ENCODE measurements around the gene FETUB. TPM values are rescaled to one million over a fixed set of nuclear protein-coding genes. Genes with fewer than 3 reads are reported as not detected.

The FETUB gene, protein sequence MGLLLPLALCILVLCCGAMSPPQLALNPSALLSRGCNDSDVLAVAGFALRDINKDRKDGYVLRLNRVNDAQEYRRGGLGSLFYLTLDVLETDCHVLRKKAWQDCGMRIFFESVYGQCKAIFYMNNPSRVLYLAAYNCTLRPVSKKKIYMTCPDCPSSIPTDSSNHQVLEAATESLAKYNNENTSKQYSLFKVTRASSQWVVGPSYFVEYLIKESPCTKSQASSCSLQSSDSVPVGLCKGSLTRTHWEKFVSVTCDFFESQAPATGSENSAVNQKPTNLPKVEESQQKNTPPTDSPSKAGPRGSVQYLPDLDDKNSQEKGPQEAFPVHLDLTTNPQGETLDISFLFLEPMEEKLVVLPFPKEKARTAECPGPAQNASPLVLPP
- total RNA-seq, result not detected

GRCh38 chr3:186639778-186640472 is at the start of gene FETUB:
Gene FETUB (plus strand): TSS chr3:186640399. CDS start chr3:186640461, 62 bp downstream.
- no peaks in the 10 kb centered on the region for H3K36me3 Mint-ChIP-seq (ENCODE audit: low read depth)
- H3K27ac Mint-ChIP-seq, result no peak within 1 kb of the TSS
- H3K4me3 Mint-ChIP-seq, result no peak within 1 kb of the TSS
- ATAC-seq (no peak), DNase-seq (no peak)
- POLR2A ChIA-PET, result no interaction called here
- peaks cover 8% of the 10 kb centered on the region for H3K27me3 Mint-ChIP-seq (ENCODE audit: low read depth)
- peaks cover 15% of the 10 kb centered on the region for H3K4me1 Mint-ChIP-seq (ENCODE audit: low read depth)
- CTCF ChIA-PET, result interaction anchor here (6.3 kb wide), 1 partner anchor 24 kb away, joined by 45 read pairs; no protein-coding TSS in a partner anchor
- no peaks in the 10 kb centered on the region for H3K9me3 Mint-ChIP-seq (ENCODE audit: insufficient read depth)

DNA sequence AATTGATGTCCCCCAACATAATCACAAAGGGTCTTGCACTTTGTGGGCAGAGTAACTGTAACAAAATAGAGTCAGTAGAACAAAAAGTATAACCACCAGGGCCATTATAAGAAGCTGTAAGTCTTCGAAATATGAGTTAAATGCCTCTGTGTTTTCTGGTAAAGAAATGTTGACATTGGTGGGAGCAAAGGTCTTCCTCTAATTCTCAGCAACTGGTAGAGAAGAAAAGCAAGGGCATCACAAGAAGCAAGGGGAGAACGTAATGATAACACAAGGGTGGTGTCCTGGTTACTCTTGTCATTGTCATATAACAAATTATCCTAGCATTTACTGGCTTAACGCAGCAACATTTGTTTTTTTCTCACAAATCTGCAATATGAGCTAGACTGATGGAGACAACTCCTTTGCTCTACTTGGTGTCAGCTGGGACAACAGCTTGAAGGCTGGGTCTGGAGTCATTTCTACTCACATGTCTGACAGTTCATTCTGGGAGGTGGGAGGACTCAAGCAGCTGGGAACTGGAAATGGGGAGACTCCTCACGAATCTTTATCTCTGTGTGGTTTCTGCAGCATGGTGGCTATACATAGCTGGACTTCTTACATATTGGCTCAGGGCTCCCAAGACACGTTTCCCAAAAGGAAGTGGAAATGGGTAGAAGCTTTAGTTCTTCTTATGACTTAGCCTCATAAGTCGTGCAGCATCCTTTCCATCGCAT is 49.5 kb upstream of the FETUB start:
- peaks cover 16% of the 10 kb centered on the region for H3K4me1 Mint-ChIP-seq (ENCODE audit: low read depth)
- ChIA-PET CTCF (interaction anchor here (0.8 to 6.5 kb wide), 5 partner anchors 19 to 648 kb away, joined by 3 to 87 read pairs (median 4); partner anchors contain the start of gene AHSG), POLR2A (interaction anchor here (0.6 to 0.9 kb wide), 3 partner anchors 20 to 193 kb away, joined by 3 read pairs; partner anchors contain the start of genes DNAJB11 and EIF4A2)
- DNase-seq (no peak), ATAC-seq (no peak)
- no peak overlapping the region for H3K4me3 Mint-ChIP-seq
- peaks cover 4% of the 10 kb centered on the region for H3K27me3 Mint-ChIP-seq (ENCODE audit: low read depth)
- H3K27ac Mint-ChIP-seq, result no peak overlapping the region
- peaks cover 2% of the 10 kb centered on the region for H3K36me3 Mint-ChIP-seq (ENCODE audit: low read depth)
- H3K9me3 Mint-ChIP-seq (ENCODE audit: insufficient read depth), result no peaks in the 10 kb centered on the region

- Mint-ChIP-seq H3K36me3 (ENCODE audit: low read depth) (peaks cover 2% of the 10 kb centered on the region), H3K4me3 (no peak overlapping the region), H3K27me3 (ENCODE audit: low read depth) (peaks cover 4% of the 10 kb centered on the region), H3K4me1 (ENCODE audit: low read depth) (peaks cover 16% of the 10 kb centered on the region), H3K27ac (no peak overlapping the region), H3K9me3 (ENCODE audit: insufficient read depth) (no peaks in the 10 kb centered on the region)
- DNase-seq (no peak), ATAC-seq (no peak)
- CTCF ChIA-PET, result interaction anchor here (1.2 to 6.5 kb wide), 2 partner anchors 23 to 649 kb away, joined by 3 to 87 read pairs; partner anchors contain the start of gene AHSG
- POLR2A ChIA-PET, result no interaction called here
These were observed 47.5 kb upstream of the FETUB start for GRCh38 chr3:186592682-186593081.

DNA sequence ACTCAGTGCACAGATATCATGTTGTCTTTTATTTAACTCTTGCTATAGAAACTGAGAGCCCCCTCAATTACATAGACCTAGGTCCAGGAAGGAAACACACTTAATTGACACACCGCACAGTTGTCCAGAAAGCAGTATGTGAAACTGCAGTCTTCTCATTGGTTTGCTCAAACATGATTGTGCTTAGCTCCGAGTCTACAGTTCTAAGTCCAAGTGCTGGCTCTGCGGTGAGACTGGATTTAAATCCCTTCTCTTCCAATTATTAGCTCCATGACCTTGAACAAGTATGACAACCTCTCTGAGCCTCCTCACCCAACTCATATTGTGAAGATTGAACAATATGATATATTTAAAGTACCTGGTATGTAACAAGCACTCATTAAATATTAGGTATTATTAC is 46.3 kb upstream of the FETUB start:
- POLR2A ChIA-PET, result no interaction called here
- no peaks in the 10 kb centered on the region for H3K36me3 Mint-ChIP-seq (ENCODE audit: low read depth)
- no peaks in the 10 kb centered on the region for H3K9me3 Mint-ChIP-seq (ENCODE audit: insufficient read depth)
- no peak overlapping the region for H3K27ac Mint-ChIP-seq
- no peak overlapping the region for H3K4me3 Mint-ChIP-seq
- DNase-seq (no peak), ATAC-seq (no peak)
- CTCF ChIA-PET, result interaction anchor here (6.5 kb wide), 1 partner anchor 22 kb away, joined by 87 read pairs; the partner anchor contains the start of gene AHSG
- peaks cover 4% of the 10 kb centered on the region for H3K27me3 Mint-ChIP-seq (ENCODE audit: low read depth)
- peaks cover 11% of the 10 kb centered on the region for H3K4me1 Mint-ChIP-seq (ENCODE audit: low read depth)

DNA sequence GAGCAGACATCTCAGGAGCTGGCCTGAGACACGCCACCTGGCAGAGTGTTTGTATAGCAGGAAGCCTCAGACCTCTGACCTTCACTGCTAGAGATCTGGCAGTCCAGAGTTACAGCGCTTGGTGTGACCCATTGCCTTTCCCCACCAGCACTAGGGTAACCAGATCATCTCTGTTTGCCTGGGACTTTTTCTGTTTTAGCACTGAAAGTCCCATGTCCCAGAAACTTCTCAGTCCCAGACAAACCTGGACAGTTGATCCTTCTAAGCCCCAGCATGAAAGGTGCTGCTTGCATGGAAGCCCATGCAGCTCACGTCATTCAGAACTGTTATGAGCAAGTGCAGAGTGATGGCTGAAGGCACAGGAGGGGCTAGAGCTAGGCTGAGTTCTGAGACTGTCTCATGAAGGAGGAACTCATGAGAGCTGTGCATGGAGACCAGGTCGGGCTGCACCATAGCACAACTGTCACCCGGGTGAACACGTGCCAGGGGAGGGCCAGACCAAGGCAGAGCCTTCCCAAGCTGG is 45.5 kb upstream of the FETUB start:
- ATAC-seq, result no peak
- Mint-ChIP-seq H3K27ac (no peak overlapping the region), H3K27me3 (ENCODE audit: low read depth) (peaks cover 4% of the 10 kb centered on the region), H3K4me1 (ENCODE audit: low read depth) (peaks cover 7% of the 10 kb centered on the region), H3K9me3 (ENCODE audit: insufficient read depth) (no peaks in the 10 kb centered on the region), H3K36me3 (ENCODE audit: low read depth) (no peaks in the 10 kb centered on the region), H3K4me3 (no peak overlapping the region)
- POLR2A ChIA-PET, result no interaction called here
- CTCF ChIA-PET, result interaction anchor here (6.5 kb wide), 1 partner anchor 21 kb away, joined by 87 read pairs; the partner anchor contains the start of gene AHSG
- DNase-seq, result no peak

- no peaks in the 10 kb centered on the region for H3K4me1 Mint-ChIP-seq (ENCODE audit: low read depth)
- ChIA-PET POLR2A (interaction anchor here (0.7 kb wide), 1 partner anchor 187 kb away, joined by 3 read pairs; the partner anchor contains the start of gene EIF4A2), CTCF (interaction anchor here (0.9 to 1.8 kb wide), 4 partner anchors 18 to 225 kb away, joined by 3 to 10 read pairs (median 4); no protein-coding TSS in a partner anchor)
- DNase-seq (no peak), ATAC-seq (no peak)
- H3K27ac Mint-ChIP-seq, result no peak overlapping the region
- H3K9me3 Mint-ChIP-seq (ENCODE audit: insufficient read depth), result no peaks in the 10 kb centered on the region
- no peak overlapping the region for H3K4me3 Mint-ChIP-seq
- H3K36me3 Mint-ChIP-seq (ENCODE audit: low read depth), result no peaks in the 10 kb centered on the region
- H3K27me3 Mint-ChIP-seq (ENCODE audit: low read depth), result peaks cover 4% of the 10 kb centered on the region
These were observed 43.5 kb upstream of the FETUB start for GRCh38 chr3:186596568-186597287.

DNA sequence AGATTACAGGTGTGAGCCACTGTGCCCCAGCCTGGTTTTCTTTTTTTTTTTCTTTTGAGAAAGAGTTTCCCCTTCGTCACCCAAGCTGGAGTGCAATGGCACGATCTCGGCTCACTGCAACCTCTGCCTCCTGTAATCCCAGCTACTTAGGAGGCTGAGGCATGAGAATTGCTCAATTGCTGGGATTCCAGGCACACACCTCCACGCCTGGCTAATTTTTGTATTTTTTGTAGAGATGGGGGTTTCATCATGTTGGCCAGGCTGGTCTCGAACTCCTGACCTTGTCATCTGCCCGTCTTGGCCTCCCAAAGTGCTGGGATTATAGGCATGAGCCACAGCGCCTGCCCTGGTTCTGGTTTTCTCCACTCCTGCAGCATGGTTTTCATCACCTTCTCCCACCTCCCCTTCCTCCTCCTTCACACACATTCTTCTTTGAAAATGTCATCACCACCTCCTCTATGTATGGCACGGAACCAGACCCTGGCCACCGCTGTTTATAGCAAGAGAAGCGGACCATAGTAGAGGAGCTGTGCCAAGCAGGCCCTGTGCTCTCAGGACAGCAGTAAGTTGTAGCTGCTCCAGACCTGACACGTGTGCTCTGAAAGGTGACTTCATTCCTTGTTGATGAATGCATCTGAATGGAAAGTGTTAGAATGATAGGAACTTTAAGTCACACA is 42.0 kb upstream of the FETUB start:
- H3K27ac Mint-ChIP-seq, result no peak overlapping the region
- H3K9me3 Mint-ChIP-seq (ENCODE audit: insufficient read depth), result no peaks in the 10 kb centered on the region
- no peaks in the 10 kb centered on the region for H3K36me3 Mint-ChIP-seq (ENCODE audit: low read depth)
- H3K4me3 Mint-ChIP-seq, result no peak overlapping the region
- H3K27me3 Mint-ChIP-seq (ENCODE audit: low read depth), result peaks cover 3% of the 10 kb centered on the region
- DNase-seq, result no peak
- H3K4me1 Mint-ChIP-seq (ENCODE audit: low read depth), result no peaks in the 10 kb centered on the region
- ATAC-seq, result no peak
- ChIA-PET POLR2A (no interaction called here), CTCF (interaction anchor here (1.1 kb wide), 1 partner anchor 17 kb away, joined by 3 read pairs; no protein-coding TSS in a partner anchor)

- POLR2A ChIA-PET, result no interaction called here
- ATAC-seq (no peak), DNase-seq (no peak)
- Mint-ChIP-seq H3K36me3 (ENCODE audit: low read depth) (no peaks in the 10 kb centered on the region), H3K27ac (no peak overlapping the region), H3K4me3 (no peak overlapping the region), H3K4me1 (ENCODE audit: low read depth) (no peaks in the 10 kb centered on the region), H3K9me3 (ENCODE audit: insufficient read depth) (no peaks in the 10 kb centered on the region), H3K27me3 (ENCODE audit: low read depth) (peaks cover 2% of the 10 kb centered on the region)
- CTCF ChIA-PET, result interaction anchor here (1.1 kb wide), 1 partner anchor 16 kb away, joined by 3 read pairs; no protein-coding TSS in a partner anchor
These were observed 41.4 kb upstream of the FETUB start for GRCh38 chr3:186598794-186599141.

- no peak overlapping the region for H3K27ac Mint-ChIP-seq
- H3K9me3 Mint-ChIP-seq (ENCODE audit: insufficient read depth), result no peaks in the 10 kb centered on the region
- CTCF ChIA-PET, result interaction anchor here (1.1 to 2.9 kb wide), 3 partner anchors 16 to 59 kb away, joined by 3 to 13 read pairs (median 4); no protein-coding TSS in a partner anchor
- H3K36me3 Mint-ChIP-seq (ENCODE audit: low read depth), result no peaks in the 10 kb centered on the region
- H3K27me3 Mint-ChIP-seq (ENCODE audit: low read depth), result peaks cover 2% of the 10 kb centered on the region
- ATAC-seq (no peak), DNase-seq (no peak)
- H3K4me3 Mint-ChIP-seq, result no peak overlapping the region
- no peaks in the 10 kb centered on the region for H3K4me1 Mint-ChIP-seq (ENCODE audit: low read depth)
- POLR2A ChIA-PET, result no interaction called here
These were observed 40.9 kb upstream of the FETUB start for GRCh38 chr3:186599142-186599784.

GRCh38 chr3:186599785-186600166 is 40.4 kb upstream of the FETUB start:
- Mint-ChIP-seq H3K36me3 (ENCODE audit: low read depth) (no peaks in the 10 kb centered on the region), H3K27me3 (ENCODE audit: low read depth) (peaks cover 2% of the 10 kb centered on the region), H3K27ac (no peak overlapping the region), H3K4me1 (ENCODE audit: low read depth) (no peaks in the 10 kb centered on the region), H3K9me3 (ENCODE audit: insufficient read depth) (no peaks in the 10 kb centered on the region), H3K4me3 (no peak overlapping the region)
- DNase-seq (no peak), ATAC-seq (no peak)
- CTCF ChIA-PET, result interaction anchor here (1.7 to 2.9 kb wide), 2 partner anchors 15 to 59 kb away, joined by 4 to 13 read pairs; no protein-coding TSS in a partner anchor
- POLR2A ChIA-PET, result no interaction called here

Data from activated CD8-positive, alpha-beta T cell treated with anti-CD3 and anti-CD28 coated beads, Interleukin-2, amount 10 ng/mL, durations not matched to agents 7 days and 5 days (primary cell).